Tibial nerve (tissue), 4 donors: ENCODE measurements around the gene ASB1. TPM values are rescaled to one million over a fixed set of nuclear protein-coding genes. Genes with fewer than 3 reads are reported as not detected.

Experiments used
- DNase-seq, 2 donors: peaks; one replicate each; pipeline ENCODE4 v3.0.0-alpha.2; 2019; ENCODE audit warnings: low spot score in 2 of 2
- H3K27ac ChIP-seq, 4 donors: fragments of 200-600 bp; sonication (generic) in 3 of 4; one replicate each; pipeline ENCODE4 v1.5.1; 2017 to 2019; ENCODE audit warnings: mild to moderate bottlenecking in 1 of 4
- H3K27me3 ChIP-seq, 2 donors: fragments of 200-600 bp; sonication (generic) in 1 of 2; one replicate each; pipeline versions ENCODE4 v1.5.1 to v1.6.0; 2017 to 2019
- H3K36me3 ChIP-seq, 3 donors: fragments of 200-600 bp; sonication (generic); one replicate each; pipeline ENCODE4 v1.5.1; 2018 to 2019
- H3K4me1 ChIP-seq, 4 donors: fragments of 200-600 bp; sonication (generic) in 3 of 4; one replicate each; pipeline ENCODE4 v1.5.1; 2017 to 2019
- H3K4me3 ChIP-seq, 4 donors: fragments of 200-600 bp; sonication (generic) in 3 of 4; one replicate each; pipeline ENCODE4 v1.5.1; 2017 to 2019; ENCODE audit warnings: mild to moderate bottlenecking in 1 of 4, moderate library complexity in 1 of 4
- H3K9me3 ChIP-seq, 4 donors: fragments of 200-600 bp; sonication (generic) in 3 of 4; one replicate each; pipeline ENCODE4 v1.5.1; 2017 to 2019
- CTCF ChIP-seq, 5 experiments: fragments of 200-600 bp in 3 of 5; fragments of 450-650 bp in 2 of 5; sonication (generic) in 3 of 5; IDR thresholded peaks; one replicate each; pipeline ENCODE4 v1.5.1; 2016 to 2019; ENCODE audit warnings: antibody characterized with exemption in 5 of 5, mild to moderate bottlenecking in 3 of 5, moderate library complexity in 2 of 5
- EP300 ChIP-seq, 2 donors: sonication (generic); formaldehyde crosslinking; IDR thresholded peaks; one replicate each; pipeline ENCODE4 v1.6.1; 2017; ENCODE audit warnings: antibody characterized with exemption in 2 of 2, mild to moderate bottlenecking in 1 of 2
- POLR2A ChIP-seq, 2 donors: fragments of 450-650 bp; IDR thresholded peaks; one replicate each; pipeline ENCODE4 v1.6.1; 2017; ENCODE audit warnings: antibody characterized with exemption in 2 of 2, mild to moderate bottlenecking in 2 of 2, moderate library complexity in 2 of 2
- WGBS, 2 donors: methylation state at CpG; one replicate each; pipeline ENCODE4 v1.1.5; 2018; 5-methylcytosine and 5-hydroxymethylcytosine counted together
- total RNA-seq, 4 donors: library from RNA; depleted of rRNA; stranded (reverse); fragments of >200 nt; gene quantifications; one replicate each; pipeline ENCODE4 v1.1.0, GENCODE V29; 2016

The ASB1 gene
- total RNA-seq, 4 donors from 2014 or later: 21.3 to 26.0 (median 24.2) TPM

GRCh38 chr2:238489431-238489830 is 62.7 kb downstream of the ASB1 start:
- Histone ChIP-seq H3K27ac (no peak overlapping the region), H3K4me1 (peaks cover 0 to 6% (median 0%) of the 10 kb centered on the region in 4 donors), H3K4me3 (no peak overlapping the region), H3K27me3 (no peaks in the 10 kb centered on the region), H3K9me3 (peaks cover 0 to 3% (median 0%) of the 10 kb centered on the region in 4 donors), H3K36me3 (no peaks in the 10 kb centered on the region)
- no peak for TF ChIP-seq CTCF (IDR thresholded peaks at IDR 0.05)
- no peak for TF ChIP-seq POLR2A (IDR thresholded peaks at IDR 0.05)
- no peak for TF ChIP-seq EP300 (IDR thresholded peaks at IDR 0.05)
- 93% methylated on average over 11 to 14 of the region's 14 CpGs for WGBS, 2 donors
- DNase-seq: no peak

DNA sequence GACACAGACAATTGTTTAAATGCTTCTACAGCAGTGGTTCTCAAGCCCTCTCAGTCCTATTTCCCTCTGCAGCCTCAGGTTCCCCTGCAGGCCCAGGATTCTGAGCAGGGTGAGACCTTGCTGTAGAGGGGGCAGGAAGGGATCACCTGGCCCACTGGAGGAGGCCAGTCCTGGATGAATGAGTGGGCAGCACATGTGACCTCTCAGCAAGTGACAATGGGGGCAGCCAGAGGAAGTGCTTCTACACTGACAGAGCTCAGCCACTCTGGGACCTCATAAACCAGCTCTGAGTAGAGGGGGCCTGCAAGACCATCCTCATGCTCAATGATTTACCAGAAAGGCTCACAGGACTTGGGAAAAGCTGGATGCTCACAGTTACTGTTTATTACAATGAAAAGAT is 63.2 kb downstream of the ASB1 start:
- TF ChIP-seq EP300 (IDR thresholded peaks at IDR 0.05): no peak
- no peak for TF ChIP-seq POLR2A (IDR thresholded peaks at IDR 0.05)
- no peak for TF ChIP-seq CTCF (IDR thresholded peaks at IDR 0.05)
- no peak overlapping the region for H3K4me3 ChIP-seq
- no peaks in the 10 kb centered on the region for H3K36me3 ChIP-seq
- no peak for DNase-seq
- H3K9me3 ChIP-seq: no peaks in the 10 kb centered on the region
- H3K4me1 ChIP-seq: peaks cover 0 to 6% (median 0%) of the 10 kb centered on the region in 4 donors
- no peak overlapping the region for H3K27ac ChIP-seq
- no peaks in the 10 kb centered on the region for H3K27me3 ChIP-seq

DNA sequence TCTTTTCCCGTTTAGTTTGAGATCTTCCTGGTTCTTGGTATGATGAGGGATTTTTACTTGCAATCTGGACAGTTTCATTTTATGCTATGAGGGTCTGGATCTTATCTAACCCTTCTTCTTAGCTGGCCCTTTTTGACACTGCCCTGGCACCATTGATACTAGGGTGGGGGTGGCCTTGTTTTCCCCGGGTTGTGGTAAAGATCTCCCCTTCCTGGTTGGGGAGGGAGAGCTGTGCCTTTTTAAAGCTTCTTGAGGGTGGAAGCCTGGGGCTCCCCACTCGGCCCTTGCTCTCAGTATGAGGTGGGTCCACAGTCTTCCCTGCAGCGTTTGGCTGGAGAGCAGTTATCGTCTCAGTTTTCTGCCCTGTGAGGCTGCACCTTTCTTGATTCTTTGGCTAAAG is 66.1 kb downstream of the ASB1 start:
- Histone ChIP-seq H3K9me3 (no peaks in the 10 kb centered on the region), H3K4me1 (peaks cover 0 to 6% (median 0%) of the 10 kb centered on the region in 4 donors), H3K27ac (no peak overlapping the region), H3K27me3 (no peaks in the 10 kb centered on the region), H3K36me3 (no peaks in the 10 kb centered on the region), H3K4me3 (no peak overlapping the region)
- 44 to 77% methylated on average over 5 of the region's 5 CpGs for WGBS, 2 donors
- no peak for DNase-seq
- TF ChIP-seq EP300 (IDR thresholded peaks at IDR 0.05) (no peak), CTCF (IDR thresholded peaks at IDR 0.05) (no peak)

DNA sequence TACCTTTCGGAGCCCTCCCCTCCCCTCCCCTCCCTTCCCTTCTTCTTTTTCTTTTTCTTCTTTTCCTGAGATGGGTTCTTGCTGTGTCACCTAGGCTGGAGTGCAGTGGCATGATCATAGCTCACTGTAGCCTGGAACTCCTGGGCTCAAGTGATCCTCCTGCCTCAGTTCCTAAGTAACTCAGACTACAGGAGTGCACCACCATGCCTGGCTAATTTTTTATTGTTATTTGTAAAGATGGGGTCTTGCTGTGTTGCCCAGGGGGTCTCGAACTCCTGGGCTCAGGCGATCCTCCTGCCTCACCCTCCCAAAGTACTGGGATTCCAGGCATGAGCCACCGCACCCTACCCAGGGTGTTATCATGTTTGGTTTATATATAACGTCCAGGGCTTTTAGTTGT is 66.7 kb downstream of the ASB1 start:
- WGBS, 2 donors: 92 to 93% methylated on average over 5 of the region's 5 CpGs
- Histone ChIP-seq H3K4me1 (peaks cover 0 to 6% (median 0%) of the 10 kb centered on the region in 4 donors), H3K27ac (no peak overlapping the region), H3K9me3 (no peaks in the 10 kb centered on the region), H3K4me3 (no peak overlapping the region), H3K36me3 (no peaks in the 10 kb centered on the region), H3K27me3 (no peaks in the 10 kb centered on the region)
- DNase-seq: no peak
- no peak for TF ChIP-seq POLR2A (IDR thresholded peaks at IDR 0.05)
- TF ChIP-seq CTCF (IDR thresholded peaks at IDR 0.05): no peak
- TF ChIP-seq EP300 (IDR thresholded peaks at IDR 0.05): no peak

DNA sequence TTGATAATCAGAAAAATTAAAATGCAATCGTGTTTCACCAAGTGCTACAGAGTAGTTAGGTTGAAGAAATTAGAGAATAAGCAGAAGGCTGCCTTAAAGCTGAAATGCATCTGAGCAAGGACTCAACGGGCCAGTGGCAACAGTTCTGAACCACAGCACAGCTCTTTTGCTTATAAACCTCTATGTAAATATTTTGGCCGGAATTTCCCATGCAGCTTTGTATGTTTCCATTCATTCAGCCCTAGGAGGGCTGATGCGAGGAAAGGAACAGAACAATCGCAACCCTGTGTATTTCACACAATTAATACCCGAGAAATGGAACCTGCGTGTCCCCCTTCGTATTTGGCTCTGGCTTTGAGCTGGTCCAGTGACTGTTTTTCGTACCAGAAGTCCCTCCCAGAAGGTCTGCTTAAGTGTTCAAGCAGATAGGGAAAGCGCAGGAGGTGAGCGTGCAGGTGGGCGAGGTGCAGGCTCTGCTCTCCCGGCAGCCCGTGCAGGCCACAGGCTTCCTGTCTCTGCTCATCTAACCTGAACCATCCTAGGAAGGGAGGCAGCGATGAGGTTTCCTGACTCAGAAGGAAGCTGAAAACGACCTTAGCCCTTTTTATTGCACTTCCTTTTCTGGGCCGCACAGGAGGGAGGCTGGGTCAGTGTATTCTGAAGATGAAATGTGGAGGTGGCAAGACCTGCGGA is 67.3 kb downstream of the ASB1 start:
- DNase-seq: no peak
- H3K36me3 ChIP-seq: no peaks in the 10 kb centered on the region
- H3K9me3 ChIP-seq: no peaks in the 10 kb centered on the region
- WGBS, 2 donors: 56 to 68% methylated on average over 17 to 18 of the region's 18 CpGs
- peaks cover 0 to 6% (median 0%) of the 10 kb centered on the region in 4 donors for H3K4me1 ChIP-seq
- H3K27me3 ChIP-seq: no peaks in the 10 kb centered on the region
- no peak for TF ChIP-seq EP300 (IDR thresholded peaks at IDR 0.05)
- no peak for TF ChIP-seq POLR2A (IDR thresholded peaks at IDR 0.05)
- no peak for TF ChIP-seq CTCF (IDR thresholded peaks at IDR 0.05)
- H3K27ac ChIP-seq: no peak overlapping the region
- no peak overlapping the region for H3K4me3 ChIP-seq
